Measurements from ENCODE around the gene APOL6. TPM values are rescaled to one million over a fixed set of nuclear protein-coding genes. Genes with fewer than 3 reads are reported as not detected.

APOL6 gene
- polyA plus RNA-seq, 2 of the 4 experiments (the other 2 are of a cell fraction): 1.3 to 2.7 TPM

DNA sequence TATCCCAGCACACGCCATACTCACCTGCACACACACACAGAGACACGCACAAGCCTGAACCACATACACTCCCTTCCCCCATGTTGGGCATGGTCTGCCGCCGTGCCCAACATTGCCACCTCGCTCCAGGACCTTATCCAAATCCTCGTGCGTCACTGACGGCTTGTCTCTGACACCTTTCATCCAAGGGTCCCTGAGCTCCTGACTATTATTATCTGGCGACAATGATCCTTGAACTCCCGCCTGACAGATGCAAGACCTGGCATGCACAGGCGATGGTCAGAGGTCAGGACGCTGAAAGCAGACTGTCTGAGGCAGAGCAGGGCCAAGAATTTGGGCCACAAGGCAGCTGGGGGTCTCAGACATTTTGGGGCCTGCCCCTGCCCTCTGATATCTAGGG lies 35.3 kb upstream of the APOL6 start:
- ChIA-PET CTCF (interaction anchor here (0.6 to 3.4 kb wide), 4 partner anchors 9 to 182 kb away, joined by 4 to 16 read pairs (median 8); no protein-coding TSS in a partner anchor), POLR2A (no interaction called here)
- Histone ChIP-seq H3K9me3 (no peaks in the 10 kb centered on the region), H3K4me3 (no peak overlapping the region), H3K4me1 (0 out of 3 replicates have a peak, but pooled peaks cover 4% of the 10 kb centered on the region), H3K4me2 (no peak overlapping the region), H3K27ac (no peak overlapping the region)
- no peak for FAIRE-seq
- no peak for ATAC-seq
- no peak for DNase-seq (ENCODE audit: low read depth in 1 of 2, low spot score in 1 of 2)
- no peak for TF ChIP-seq SREBF2 (IDR thresholded peaks at IDR 0.05)
- no peak for TF ChIP-seq ESRRA (IDR thresholded peaks at IDR 0.05; ENCODE audit: borderline replicate concordance, low read length)
- no peak for TF ChIP-seq ZNF302 (CRISPR knock-in tag; IDR thresholded peaks at IDR 0.05)
- no peak for TF ChIP-seq KDM1A (IDR thresholded peaks at IDR 0.05; ENCODE audit: low read depth)
- no peak for TF ChIP-seq MYC (IDR thresholded peaks at IDR 0.05; ENCODE audit: borderline replicate concordance, low read length)
- no peak for TF ChIP-seq GATA3 (IDR thresholded peaks at IDR 0.05; ENCODE audit: borderline replicate concordance)
- TF ChIP-seq, protein P1, sequence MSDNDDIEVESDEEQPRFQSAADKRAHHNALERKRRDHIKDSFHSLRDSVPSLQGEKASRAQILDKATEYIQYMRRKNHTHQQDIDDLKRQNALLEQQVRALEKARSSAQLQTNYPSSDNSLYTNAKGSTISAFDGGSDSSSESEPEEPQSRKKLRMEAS (IDR thresholded peaks at IDR 0.05): no peak
- no peak for TF ChIP-seq NFE2L2 (conservative IDR thresholded peaks at IDR 0.05; ENCODE audit: low read length)
- TF ChIP-seq CBX8 (IDR thresholded peaks at IDR 0.05): no peak
- TF ChIP-seq, protein P2, sequence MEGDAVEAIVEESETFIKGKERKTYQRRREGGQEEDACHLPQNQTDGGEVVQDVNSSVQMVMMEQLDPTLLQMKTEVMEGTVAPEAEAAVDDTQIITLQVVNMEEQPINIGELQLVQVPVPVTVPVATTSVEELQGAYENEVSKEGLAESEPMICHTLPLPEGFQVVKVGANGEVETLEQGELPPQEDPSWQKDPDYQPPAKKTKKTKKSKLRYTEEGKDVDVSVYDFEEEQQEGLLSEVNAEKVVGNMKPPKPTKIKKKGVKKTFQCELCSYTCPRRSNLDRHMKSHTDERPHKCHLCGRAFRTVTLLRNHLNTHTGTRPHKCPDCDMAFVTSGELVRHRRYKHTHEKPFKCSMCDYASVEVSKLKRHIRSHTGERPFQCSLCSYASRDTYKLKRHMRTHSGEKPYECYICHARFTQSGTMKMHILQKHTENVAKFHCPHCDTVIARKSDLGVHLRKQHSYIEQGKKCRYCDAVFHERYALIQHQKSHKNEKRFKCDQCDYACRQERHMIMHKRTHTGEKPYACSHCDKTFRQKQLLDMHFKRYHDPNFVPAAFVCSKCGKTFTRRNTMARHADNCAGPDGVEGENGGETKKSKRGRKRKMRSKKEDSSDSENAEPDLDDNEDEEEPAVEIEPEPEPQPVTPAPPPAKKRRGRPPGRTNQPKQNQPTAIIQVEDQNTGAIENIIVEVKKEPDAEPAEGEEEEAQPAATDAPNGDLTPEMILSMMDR (IDR thresholded peaks at IDR 0.05): no peak
- TF ChIP-seq, protein P3, sequence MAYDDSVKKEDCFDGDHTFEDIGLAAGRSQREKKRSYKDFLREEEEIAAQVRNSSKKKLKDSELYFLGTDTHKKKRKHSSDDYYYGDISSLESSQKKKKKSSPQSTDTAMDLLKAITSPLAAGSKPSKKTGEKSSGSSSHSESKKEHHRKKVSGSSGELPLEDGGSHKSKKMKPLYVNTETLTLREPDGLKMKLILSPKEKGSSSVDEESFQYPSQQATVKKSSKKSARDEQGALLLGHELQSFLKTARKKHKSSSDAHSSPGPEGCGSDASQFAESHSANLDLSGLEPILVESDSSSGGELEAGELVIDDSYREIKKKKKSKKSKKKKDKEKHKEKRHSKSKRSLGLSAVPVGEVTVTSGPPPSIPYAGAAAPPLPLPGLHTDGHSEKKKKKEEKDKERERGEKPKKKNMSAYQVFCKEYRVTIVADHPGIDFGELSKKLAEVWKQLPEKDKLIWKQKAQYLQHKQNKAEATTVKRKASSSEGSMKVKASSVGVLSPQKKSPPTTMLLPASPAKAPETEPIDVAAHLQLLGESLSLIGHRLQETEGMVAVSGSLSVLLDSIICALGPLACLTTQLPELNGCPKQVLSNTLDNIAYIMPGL (CRISPR knock-in tag; IDR thresholded peaks at IDR 0.05; ENCODE audit: borderline replicate concordance): no peak
- no peak for TF ChIP-seq CHD4 (IDR thresholded peaks at IDR 0.05; ENCODE audit: borderline replicate concordance)
- no peak for TF ChIP-seq BHLHE40 (IDR thresholded peaks at IDR 0.05; ENCODE audit: low read depth, low read length)
- no peak for TF ChIP-seq FOXS1 (CRISPR knock-in tag; IDR thresholded peaks at IDR 0.05)
- 92% methylated on average over 12 of the region's 12 CpGs for WGBS (ENCODE audit: missing lambda C conversion rate)

DNA sequence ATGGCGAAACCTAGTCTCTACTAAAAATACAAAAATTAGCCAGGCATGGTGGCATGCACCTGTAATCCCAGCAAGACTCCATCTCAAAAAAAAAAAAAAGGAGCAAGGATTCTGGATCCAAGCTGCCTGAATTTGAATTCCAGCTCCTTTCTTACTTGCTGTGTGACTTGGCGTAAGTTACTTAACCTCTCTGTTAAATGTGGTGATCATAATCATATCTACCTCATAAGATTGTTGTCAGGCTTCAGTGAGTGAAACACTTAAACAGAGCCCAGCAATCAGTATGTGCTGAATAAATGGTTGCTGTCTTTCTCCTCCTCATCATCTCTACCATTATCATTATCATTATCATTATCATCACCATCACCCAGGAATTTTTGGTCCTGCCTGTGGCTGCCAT lies 33.8 kb upstream of the APOL6 start:
- FAIRE-seq (no peak), DNase-seq (ENCODE audit: low read depth in 1 of 2, low spot score in 1 of 2) (no peak), ATAC-seq (no peak)
- Histone ChIP-seq H3K4me3 (no peak overlapping the region), H3K9me3 (no peaks in the 10 kb centered on the region), H3K4me2 (no peak overlapping the region), H3K4me1 (0 out of 3 replicates have a peak, but pooled peaks cover 4% of the 10 kb centered on the region), H3K27ac (no peak overlapping the region)
- 88% methylated on average over 2 of the region's 2 CpGs for WGBS (ENCODE audit: missing lambda C conversion rate)
- ChIA-PET POLR2A (no interaction called here), CTCF (interaction anchor here (0.6 kb wide), 1 partner anchor 188 kb away, joined by 3 read pairs; no protein-coding TSS in a partner anchor)
- TF ChIP-seq HOXB5 (CRISPR knock-in tag; IDR thresholded peaks at IDR 0.05): no peak
- TF ChIP-seq, protein P3 (CRISPR knock-in tag; IDR thresholded peaks at IDR 0.05; ENCODE audit: borderline replicate concordance): no peak
- no peak for TF ChIP-seq CEBPB (IDR thresholded peaks at IDR 0.05)
- no peak for TF ChIP-seq SMC3 (IDR thresholded peaks at IDR 0.05)

DNA sequence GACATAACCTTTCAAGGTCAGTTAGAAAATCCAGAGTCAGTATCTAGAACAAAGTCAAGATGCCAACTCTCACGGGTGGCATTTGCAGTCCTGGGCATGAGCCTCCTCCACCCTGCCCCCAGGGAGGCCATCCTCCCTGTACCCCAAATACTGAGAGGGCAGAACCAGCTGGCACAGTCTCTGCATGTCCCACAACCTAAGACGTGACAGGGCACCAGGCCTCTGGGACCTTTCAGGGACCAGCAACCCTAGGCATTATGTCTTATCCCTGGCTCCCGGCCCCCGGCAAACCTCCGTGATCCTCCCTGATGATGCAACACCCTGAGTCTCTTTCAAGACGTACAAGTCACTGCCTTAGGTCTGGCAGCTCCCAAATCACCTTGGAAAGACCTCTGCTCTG lies 33.1 kb upstream of the APOL6 start:
- Histone ChIP-seq H3K4me2 (no peak overlapping the region), H3K4me1 (0 out of 3 replicates have a peak, but pooled peaks cover 4% of the 10 kb centered on the region), H3K4me3 (no peak overlapping the region), H3K27ac (peak overlapping the region in 1 of 2 experiments; percentile 66; a peak in 3 of 6 replicates), H3K9me3 (no peaks in the 10 kb centered on the region)
- TF ChIP-seq TP53 (CRISPR knock-in tag; IDR thresholded peaks at IDR 0.05): no peak
- no peak for TF ChIP-seq CBX8 (IDR thresholded peaks at IDR 0.05)
- no peak for TF ChIP-seq JUN (IDR thresholded peaks at IDR 0.05)
- no peak for TF ChIP-seq ESRRA (IDR thresholded peaks at IDR 0.05; ENCODE audit: borderline replicate concordance, low read length)
- no peak for TF ChIP-seq MAZ (IDR thresholded peaks at IDR 0.05; ENCODE audit: borderline replicate concordance, low read depth, low read length)
- TF ChIP-seq BHLHE40 (IDR thresholded peaks at IDR 0.05; ENCODE audit: low read depth, low read length): no peak
- no peak for TF ChIP-seq NR3C1 (IDR thresholded peaks at IDR 0.05)
- TF ChIP-seq KDM1A (IDR thresholded peaks at IDR 0.05; ENCODE audit: low read depth): no peak
- no peak for TF ChIP-seq HEYL (CRISPR knock-in tag; IDR thresholded peaks at IDR 0.05)
- no peak for TF ChIP-seq ZFP36 (IDR thresholded peaks at IDR 0.05; ENCODE audit: borderline replicate concordance, partially characterized antibody)
- TF ChIP-seq, protein P4, sequence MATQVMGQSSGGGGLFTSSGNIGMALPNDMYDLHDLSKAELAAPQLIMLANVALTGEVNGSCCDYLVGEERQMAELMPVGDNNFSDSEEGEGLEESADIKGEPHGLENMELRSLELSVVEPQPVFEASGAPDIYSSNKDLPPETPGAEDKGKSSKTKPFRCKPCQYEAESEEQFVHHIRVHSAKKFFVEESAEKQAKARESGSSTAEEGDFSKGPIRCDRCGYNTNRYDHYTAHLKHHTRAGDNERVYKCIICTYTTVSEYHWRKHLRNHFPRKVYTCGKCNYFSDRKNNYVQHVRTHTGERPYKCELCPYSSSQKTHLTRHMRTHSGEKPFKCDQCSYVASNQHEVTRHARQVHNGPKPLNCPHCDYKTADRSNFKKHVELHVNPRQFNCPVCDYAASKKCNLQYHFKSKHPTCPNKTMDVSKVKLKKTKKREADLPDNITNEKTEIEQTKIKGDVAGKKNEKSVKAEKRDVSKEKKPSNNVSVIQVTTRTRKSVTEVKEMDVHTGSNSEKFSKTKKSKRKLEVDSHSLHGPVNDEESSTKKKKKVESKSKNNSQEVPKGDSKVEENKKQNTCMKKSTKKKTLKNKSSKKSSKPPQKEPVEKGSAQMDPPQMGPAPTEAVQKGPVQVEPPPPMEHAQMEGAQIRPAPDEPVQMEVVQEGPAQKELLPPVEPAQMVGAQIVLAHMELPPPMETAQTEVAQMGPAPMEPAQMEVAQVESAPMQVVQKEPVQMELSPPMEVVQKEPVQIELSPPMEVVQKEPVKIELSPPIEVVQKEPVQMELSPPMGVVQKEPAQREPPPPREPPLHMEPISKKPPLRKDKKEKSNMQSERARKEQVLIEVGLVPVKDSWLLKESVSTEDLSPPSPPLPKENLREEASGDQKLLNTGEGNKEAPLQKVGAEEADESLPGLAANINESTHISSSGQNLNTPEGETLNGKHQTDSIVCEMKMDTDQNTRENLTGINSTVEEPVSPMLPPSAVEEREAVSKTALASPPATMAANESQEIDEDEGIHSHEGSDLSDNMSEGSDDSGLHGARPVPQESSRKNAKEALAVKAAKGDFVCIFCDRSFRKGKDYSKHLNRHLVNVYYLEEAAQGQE (IDR thresholded peaks at IDR 0.05): no peak
- TF ChIP-seq RAD21 (conservative IDR thresholded peaks at IDR 0.05 in 1 of 2, IDR thresholded peaks at IDR 0.05 in 1 of 2): no peak
- 88% methylated on average over 6 of the region's 6 CpGs for WGBS (ENCODE audit: missing lambda C conversion rate)
- ATAC-seq: no peak
- POLR2A ChIA-PET: no interaction called here
- CTCF ChIA-PET: interaction anchor here (1.2 to 2.9 kb wide), 2 partner anchors 12 to 32 kb away, joined by 4 to 12 read pairs; no protein-coding TSS in a partner anchor
- no peak for FAIRE-seq
- DNase-seq (ENCODE audit: low read depth in 1 of 2, low spot score in 1 of 2): no peak
